WTC11 (cell line): ENCODE data around the gene IL2RA. TPM values are rescaled to one million over a fixed set of nuclear protein-coding genes. Genes with fewer than 3 reads are reported as not detected.

ENCODE experiments used
- ATAC-seq: fragments of 200-7000 bp; cut with Tn5 transposase; 2 replicates; pipeline ENCODE4 v1.10.0; 2021; ENCODE audit warnings: mild to moderate bottlenecking, moderate library complexity
- CTCF ChIA-PET: fragments of 300-600 bp; sonication (Branson Sonifier 250); formaldehyde crosslinking; loops from one replicate; lab custom pipeline; 2021; ENCODE audit warnings: antibody characterized with exemption; lab: Charles Lee
- POLR2A ChIA-PET: fragments of 350-600 bp; sonication (Branson Sonifier 250); formaldehyde crosslinking; loops from one replicate; lab custom pipeline; 2021; ENCODE audit warnings: antibody characterized with exemption; lab: Charles Lee
- DNase-seq: peaks from one replicate; pipeline ENCODE4 v3.0.0; 2021; ENCODE audit warnings: low spot score
- H3K27ac Mint-ChIP-seq: 2 replicates; pipeline ENCODE4 v1.8.0; 2021; ENCODE audit warnings: mixed read lengths
- H3K27me3 Mint-ChIP-seq: 2 replicates; pipeline ENCODE4 v1.8.0; 2021; ENCODE audit warnings: low read depth, mild to moderate bottlenecking, moderate library complexity, mixed read lengths
- H3K36me3 Mint-ChIP-seq: 2 replicates; pipeline ENCODE4 v1.8.0; 2021; ENCODE audit warnings: mixed read lengths
- H3K4me1 Mint-ChIP-seq: 2 replicates; pipeline ENCODE4 v1.8.0; 2022; ENCODE audit warnings: mixed read lengths
- H3K4me3 Mint-ChIP-seq: 2 replicates; pipeline ENCODE4 v1.8.0; 2021; ENCODE audit warnings: mild to moderate bottlenecking, moderate library complexity, mixed read lengths
- H3K9me3 Mint-ChIP-seq: 2 replicates; pipeline ENCODE4 v1.8.0; 2021; ENCODE audit warnings: mixed read lengths
- GABPB1 ChIP-seq: sonication (generic); formaldehyde crosslinking; IDR thresholded peaks from 2 replicates; pipeline ENCODE4 v1.8.1; 2023; ENCODE audit warnings: mild to moderate bottlenecking, missing genetic modification reagents
- JAZF1 ChIP-seq: fragments of 250-450 bp; sonication (Bioruptor Pico); IDR thresholded peaks from 2 replicates; pipeline ENCODE4 v1.9.0; 2021; ENCODE audit warnings: moderate library complexity, mild to moderate bottlenecking, inconsistent platforms
- NR1H2 ChIP-seq: sonication (generic); formaldehyde crosslinking; IDR thresholded peaks from 2 replicates; pipeline ENCODE4 v1.9.0; 2021; ENCODE audit warnings: mild to moderate bottlenecking, moderate library complexity, missing genetic modification reagents
- SMAD3 ChIP-seq: sonication (generic); formaldehyde crosslinking; IDR thresholded peaks from 2 replicates; pipeline ENCODE4 v1.8.0; 2022; ENCODE audit warnings: missing genetic modification reagents, mild to moderate bottlenecking, borderline replicate concordance
- SMAD4 ChIP-seq: sonication (generic); formaldehyde crosslinking; IDR thresholded peaks from 2 replicates; pipeline ENCODE4 v1.8.0; 2022; ENCODE audit warnings: mild to moderate bottlenecking, missing genetic modification reagents
- SOX15 ChIP-seq: fragments of 250-450 bp; sonication (Bioruptor Pico); IDR thresholded peaks from 2 replicates; pipeline ENCODE4 v1.9.0; 2021; ENCODE audit warnings: mild to moderate bottlenecking
- ZBTB21 ChIP-seq: sonication (generic); formaldehyde crosslinking; IDR thresholded peaks from 2 replicates; pipeline ENCODE4 v1.8.1; 2023; ENCODE audit warnings: mild to moderate bottlenecking, missing genetic modification reagents, borderline replicate concordance
- ZNF121 ChIP-seq: sonication (generic); formaldehyde crosslinking; IDR thresholded peaks from 2 replicates; pipeline ENCODE4 v1.8.0; 2023; ENCODE audit warnings: missing genetic modification reagents
- ZNF138 ChIP-seq: sonication (generic); formaldehyde crosslinking; conservative IDR thresholded peaks from 2 replicates; pipeline ENCODE4 v1.8.1; 2022; ENCODE audit warnings: mild to moderate bottlenecking, moderate library complexity, missing genetic modification reagents
- ZNF232 ChIP-seq: sonication (generic); formaldehyde crosslinking; IDR thresholded peaks from 2 replicates; pipeline ENCODE4 v1.8.0; 2022; ENCODE audit warnings: mild to moderate bottlenecking, missing genetic modification reagents
- ZNF416 ChIP-seq: fragments of 250-450 bp; sonication (Bioruptor Pico); IDR thresholded peaks from 2 replicates; pipeline ENCODE4 v1.9.0; 2021; ENCODE audit warnings: mild to moderate bottlenecking, inconsistent platforms
- ZNF423 ChIP-seq: fragments of 250-450 bp; sonication (Bioruptor Pico); IDR thresholded peaks from 2 replicates; pipeline ENCODE4 v2.1.2; 2022; ENCODE audit warnings: mild to moderate bottlenecking, moderate library complexity
- total RNA-seq: library from RNA; stranded (reverse); gene quantifications from 3 replicates; pipeline ENCODE4 v1.2.3, GENCODE V29; 2021
- TF ChIP-seq, protein P1 (sequence below): sonication (generic); formaldehyde crosslinking; IDR thresholded peaks from 2 replicates; pipeline ENCODE4 v1.8.0; 2022; ENCODE audit warnings: mild to moderate bottlenecking, missing genetic modification reagents
- TF ChIP-seq, protein P2 (sequence below): sonication (generic); formaldehyde crosslinking; IDR thresholded peaks from 2 replicates; pipeline ENCODE4 v1.8.0; 2022; ENCODE audit warnings: missing genetic modification reagents
- TF ChIP-seq, protein P3 (sequence below): sonication (generic); formaldehyde crosslinking; IDR thresholded peaks from 2 replicates; pipeline ENCODE4 v1.8.1; 2023; ENCODE audit warnings: mild to moderate bottlenecking, missing genetic modification reagents, borderline replicate concordance
- TF ChIP-seq, protein P4 (sequence below): sonication (generic); formaldehyde crosslinking; IDR thresholded peaks from 2 replicates; pipeline ENCODE4 v1.8.0; 2023; ENCODE audit warnings: missing genetic modification reagents, mild to moderate bottlenecking, borderline replicate concordance

Gene IL2RA
- total RNA-seq, 1 experiment from 2014 or later: 0.31 TPM

GRCh38 chr10:6110136-6110535 lies 48.0 kb upstream of the IL2RA start:
- no peak overlapping the region for H3K4me3 Mint-ChIP-seq
- no peaks in the 10 kb centered on the region for H3K27me3 Mint-ChIP-seq
- H3K9me3 Mint-ChIP-seq: no peaks in the 10 kb centered on the region
- ChIA-PET POLR2A (no interaction called here), CTCF (interaction anchor here (2.7 kb wide), 1 partner anchor 24 kb away, joined by 18 read pairs; no protein-coding TSS in a partner anchor)
- H3K27ac Mint-ChIP-seq: no peak overlapping the region
- TF ChIP-seq, protein P1, sequence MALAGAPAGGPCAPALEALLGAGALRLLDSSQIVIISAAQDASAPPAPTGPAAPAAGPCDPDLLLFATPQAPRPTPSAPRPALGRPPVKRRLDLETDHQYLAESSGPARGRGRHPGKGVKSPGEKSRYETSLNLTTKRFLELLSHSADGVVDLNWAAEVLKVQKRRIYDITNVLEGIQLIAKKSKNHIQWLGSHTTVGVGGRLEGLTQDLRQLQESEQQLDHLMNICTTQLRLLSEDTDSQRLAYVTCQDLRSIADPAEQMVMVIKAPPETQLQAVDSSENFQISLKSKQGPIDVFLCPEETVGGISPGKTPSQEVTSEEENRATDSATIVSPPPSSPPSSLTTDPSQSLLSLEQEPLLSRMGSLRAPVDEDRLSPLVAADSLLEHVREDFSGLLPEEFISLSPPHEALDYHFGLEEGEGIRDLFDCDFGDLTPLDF: no peak
- no peak for TF ChIP-seq NR1H2 (CRISPR knock-in tag)
- TF ChIP-seq, protein P2, sequence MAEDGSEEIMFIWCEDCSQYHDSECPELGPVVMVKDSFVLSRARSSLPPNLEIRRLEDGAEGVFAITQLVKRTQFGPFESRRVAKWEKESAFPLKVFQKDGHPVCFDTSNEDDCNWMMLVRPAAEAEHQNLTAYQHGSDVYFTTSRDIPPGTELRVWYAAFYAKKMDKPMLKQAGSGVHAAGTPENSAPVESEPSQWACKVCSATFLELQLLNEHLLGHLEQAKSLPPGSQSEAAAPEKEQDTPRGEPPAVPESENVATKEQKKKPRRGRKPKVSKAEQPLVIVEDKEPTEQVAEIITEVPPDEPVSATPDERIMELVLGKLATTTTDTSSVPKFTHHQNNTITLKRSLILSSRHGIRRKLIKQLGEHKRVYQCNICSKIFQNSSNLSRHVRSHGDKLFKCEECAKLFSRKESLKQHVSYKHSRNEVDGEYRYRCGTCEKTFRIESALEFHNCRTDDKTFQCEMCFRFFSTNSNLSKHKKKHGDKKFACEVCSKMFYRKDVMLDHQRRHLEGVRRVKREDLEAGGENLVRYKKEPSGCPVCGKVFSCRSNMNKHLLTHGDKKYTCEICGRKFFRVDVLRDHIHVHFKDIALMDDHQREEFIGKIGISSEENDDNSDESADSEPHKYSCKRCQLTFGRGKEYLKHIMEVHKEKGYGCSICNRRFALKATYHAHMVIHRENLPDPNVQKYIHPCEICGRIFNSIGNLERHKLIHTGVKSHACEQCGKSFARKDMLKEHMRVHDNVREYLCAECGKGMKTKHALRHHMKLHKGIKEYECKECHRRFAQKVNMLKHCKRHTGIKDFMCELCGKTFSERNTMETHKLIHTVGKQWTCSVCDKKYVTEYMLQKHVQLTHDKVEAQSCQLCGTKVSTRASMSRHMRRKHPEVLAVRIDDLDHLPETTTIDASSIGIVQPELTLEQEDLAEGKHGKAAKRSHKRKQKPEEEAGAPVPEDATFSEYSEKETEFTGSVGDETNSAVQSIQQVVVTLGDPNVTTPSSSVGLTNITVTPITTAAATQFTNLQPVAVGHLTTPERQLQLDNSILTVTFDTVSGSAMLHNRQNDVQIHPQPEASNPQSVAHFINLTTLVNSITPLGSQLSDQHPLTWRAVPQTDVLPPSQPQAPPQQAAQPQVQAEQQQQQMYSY: no peak
- no peak for TF ChIP-seq ZNF232 (CRISPR knock-in tag)
- TF ChIP-seq ZNF121 (CRISPR knock-in tag): no peak
- TF ChIP-seq SMAD4 (CRISPR knock-in tag): no peak
- TF ChIP-seq GABPB1: no peak
- no peak for TF ChIP-seq ZNF423
- TF ChIP-seq SMAD3 (CRISPR knock-in tag): no peak
- TF ChIP-seq ZNF416 (CRISPR knock-in tag): no peak
- TF ChIP-seq, protein P3, sequence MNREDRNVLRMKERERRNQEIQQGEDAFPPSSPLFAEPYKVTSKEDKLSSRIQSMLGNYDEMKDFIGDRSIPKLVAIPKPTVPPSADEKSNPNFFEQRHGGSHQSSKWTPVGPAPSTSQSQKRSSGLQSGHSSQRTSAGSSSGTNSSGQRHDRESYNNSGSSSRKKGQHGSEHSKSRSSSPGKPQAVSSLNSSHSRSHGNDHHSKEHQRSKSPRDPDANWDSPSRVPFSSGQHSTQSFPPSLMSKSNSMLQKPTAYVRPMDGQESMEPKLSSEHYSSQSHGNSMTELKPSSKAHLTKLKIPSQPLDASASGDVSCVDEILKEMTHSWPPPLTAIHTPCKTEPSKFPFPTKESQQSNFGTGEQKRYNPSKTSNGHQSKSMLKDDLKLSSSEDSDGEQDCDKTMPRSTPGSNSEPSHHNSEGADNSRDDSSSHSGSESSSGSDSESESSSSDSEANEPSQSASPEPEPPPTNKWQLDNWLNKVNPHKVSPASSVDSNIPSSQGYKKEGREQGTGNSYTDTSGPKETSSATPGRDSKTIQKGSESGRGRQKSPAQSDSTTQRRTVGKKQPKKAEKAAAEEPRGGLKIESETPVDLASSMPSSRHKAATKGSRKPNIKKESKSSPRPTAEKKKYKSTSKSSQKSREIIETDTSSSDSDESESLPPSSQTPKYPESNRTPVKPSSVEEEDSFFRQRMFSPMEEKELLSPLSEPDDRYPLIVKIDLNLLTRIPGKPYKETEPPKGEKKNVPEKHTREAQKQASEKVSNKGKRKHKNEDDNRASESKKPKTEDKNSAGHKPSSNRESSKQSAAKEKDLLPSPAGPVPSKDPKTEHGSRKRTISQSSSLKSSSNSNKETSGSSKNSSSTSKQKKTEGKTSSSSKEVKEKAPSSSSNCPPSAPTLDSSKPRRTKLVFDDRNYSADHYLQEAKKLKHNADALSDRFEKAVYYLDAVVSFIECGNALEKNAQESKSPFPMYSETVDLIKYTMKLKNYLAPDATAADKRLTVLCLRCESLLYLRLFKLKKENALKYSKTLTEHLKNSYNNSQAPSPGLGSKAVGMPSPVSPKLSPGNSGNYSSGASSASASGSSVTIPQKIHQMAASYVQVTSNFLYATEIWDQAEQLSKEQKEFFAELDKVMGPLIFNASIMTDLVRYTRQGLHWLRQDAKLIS: no peak
- no peak for TF ChIP-seq SOX15 (CRISPR knock-in tag)
- TF ChIP-seq, protein P4, sequence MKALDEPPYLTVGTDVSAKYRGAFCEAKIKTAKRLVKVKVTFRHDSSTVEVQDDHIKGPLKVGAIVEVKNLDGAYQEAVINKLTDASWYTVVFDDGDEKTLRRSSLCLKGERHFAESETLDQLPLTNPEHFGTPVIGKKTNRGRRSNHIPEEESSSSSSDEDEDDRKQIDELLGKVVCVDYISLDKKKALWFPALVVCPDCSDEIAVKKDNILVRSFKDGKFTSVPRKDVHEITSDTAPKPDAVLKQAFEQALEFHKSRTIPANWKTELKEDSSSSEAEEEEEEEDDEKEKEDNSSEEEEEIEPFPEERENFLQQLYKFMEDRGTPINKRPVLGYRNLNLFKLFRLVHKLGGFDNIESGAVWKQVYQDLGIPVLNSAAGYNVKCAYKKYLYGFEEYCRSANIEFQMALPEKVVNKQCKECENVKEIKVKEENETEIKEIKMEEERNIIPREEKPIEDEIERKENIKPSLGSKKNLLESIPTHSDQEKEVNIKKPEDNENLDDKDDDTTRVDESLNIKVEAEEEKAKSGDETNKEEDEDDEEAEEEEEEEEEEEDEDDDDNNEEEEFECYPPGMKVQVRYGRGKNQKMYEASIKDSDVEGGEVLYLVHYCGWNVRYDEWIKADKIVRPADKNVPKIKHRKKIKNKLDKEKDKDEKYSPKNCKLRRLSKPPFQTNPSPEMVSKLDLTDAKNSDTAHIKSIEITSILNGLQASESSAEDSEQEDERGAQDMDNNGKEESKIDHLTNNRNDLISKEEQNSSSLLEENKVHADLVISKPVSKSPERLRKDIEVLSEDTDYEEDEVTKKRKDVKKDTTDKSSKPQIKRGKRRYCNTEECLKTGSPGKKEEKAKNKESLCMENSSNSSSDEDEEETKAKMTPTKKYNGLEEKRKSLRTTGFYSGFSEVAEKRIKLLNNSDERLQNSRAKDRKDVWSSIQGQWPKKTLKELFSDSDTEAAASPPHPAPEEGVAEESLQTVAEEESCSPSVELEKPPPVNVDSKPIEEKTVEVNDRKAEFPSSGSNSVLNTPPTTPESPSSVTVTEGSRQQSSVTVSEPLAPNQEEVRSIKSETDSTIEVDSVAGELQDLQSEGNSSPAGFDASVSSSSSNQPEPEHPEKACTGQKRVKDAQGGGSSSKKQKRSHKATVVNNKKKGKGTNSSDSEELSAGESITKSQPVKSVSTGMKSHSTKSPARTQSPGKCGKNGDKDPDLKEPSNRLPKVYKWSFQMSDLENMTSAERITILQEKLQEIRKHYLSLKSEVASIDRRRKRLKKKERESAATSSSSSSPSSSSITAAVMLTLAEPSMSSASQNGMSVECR (CRISPR knock-in tag): no peak
- no peak for TF ChIP-seq ZNF138 (CRISPR knock-in tag)
- TF ChIP-seq ZBTB21: no peak
- no peak for TF ChIP-seq JAZF1 (CRISPR knock-in tag)
- peaks cover 29% of the 10 kb centered on the region for H3K4me1 Mint-ChIP-seq
- DNase-seq (no peak), ATAC-seq (no peak)
- peaks cover 77% of the 10 kb centered on the region for H3K36me3 Mint-ChIP-seq
